ENCODE data around the gene EHD3. TPM values are rescaled to one million over a fixed set of nuclear protein-coding genes. Genes with fewer than 3 reads are reported as not detected.

Gene EHD3
- total RNA-seq, 1 experiment from 2014 or later: not detected

DNA sequence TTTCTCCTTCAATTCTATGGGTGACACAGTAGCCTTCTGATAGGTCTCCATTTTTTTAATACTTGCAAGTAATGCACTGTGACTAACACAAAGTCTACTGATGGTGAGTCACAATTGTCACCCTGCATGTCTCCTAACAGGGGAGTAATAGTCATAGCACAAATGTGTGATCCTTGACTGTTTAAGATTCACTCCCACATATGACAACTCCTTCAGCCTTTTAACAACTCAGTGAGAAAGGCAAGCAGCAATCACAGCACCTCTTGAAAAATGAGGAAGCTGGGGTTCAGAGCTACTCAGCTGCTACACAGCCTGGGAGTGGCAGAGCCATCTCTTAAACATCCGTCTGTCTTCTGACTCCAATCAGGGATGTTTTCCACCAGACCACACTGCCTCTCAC, 63.8 kb downstream of the EHD3 start:
- Histone ChIP-seq H3K36me3 (ENCODE audit: control insufficient read depth, insufficient read depth, low read length) (no peaks in the 10 kb centered on the region), H3K9me3 (no peaks in the 10 kb centered on the region), H3K4me3 (ENCODE audit: low read depth, low read length) (no peak overlapping the region), H3K27me3 (replicated peaks; ENCODE audit: control insufficient read depth, insufficient read depth, low read length) (no peaks in the 10 kb centered on the region), H3K4me1 (no peaks in the 10 kb centered on the region)
- no peaks in the 10 kb centered on the region for H3K9me3 Mint-ChIP-seq (ENCODE audit: unreplicated experiment)
- no peak overlapping the region for H3K4me3 Mint-ChIP-seq (ENCODE audit: unreplicated experiment)
- no peaks in the 10 kb centered on the region for H3K36me3 Mint-ChIP-seq (ENCODE audit: insufficient read depth, unreplicated experiment)
- peaks cover 9% of the 10 kb centered on the region for H3K27me3 Mint-ChIP-seq (ENCODE audit: insufficient read depth, unreplicated experiment)
- no peaks in the 10 kb centered on the region for H3K4me1 Mint-ChIP-seq (ENCODE audit: low read depth, unreplicated experiment)
- no TSS peak for BruUV-seq (replicated peaks)
- ChIA-PET CTCF (no interaction called here), POLR2A (no interaction called here)
- no peak for DNase-seq
- H3K27ac Mint-ChIP-seq (ENCODE audit: unreplicated experiment): no peak overlapping the region
- intact Hi-C loops (cut with micrococcal nuclease; ENCODE audit: unreplicated experiment): no loop called here
- TF ChIP-seq, protein P1, sequence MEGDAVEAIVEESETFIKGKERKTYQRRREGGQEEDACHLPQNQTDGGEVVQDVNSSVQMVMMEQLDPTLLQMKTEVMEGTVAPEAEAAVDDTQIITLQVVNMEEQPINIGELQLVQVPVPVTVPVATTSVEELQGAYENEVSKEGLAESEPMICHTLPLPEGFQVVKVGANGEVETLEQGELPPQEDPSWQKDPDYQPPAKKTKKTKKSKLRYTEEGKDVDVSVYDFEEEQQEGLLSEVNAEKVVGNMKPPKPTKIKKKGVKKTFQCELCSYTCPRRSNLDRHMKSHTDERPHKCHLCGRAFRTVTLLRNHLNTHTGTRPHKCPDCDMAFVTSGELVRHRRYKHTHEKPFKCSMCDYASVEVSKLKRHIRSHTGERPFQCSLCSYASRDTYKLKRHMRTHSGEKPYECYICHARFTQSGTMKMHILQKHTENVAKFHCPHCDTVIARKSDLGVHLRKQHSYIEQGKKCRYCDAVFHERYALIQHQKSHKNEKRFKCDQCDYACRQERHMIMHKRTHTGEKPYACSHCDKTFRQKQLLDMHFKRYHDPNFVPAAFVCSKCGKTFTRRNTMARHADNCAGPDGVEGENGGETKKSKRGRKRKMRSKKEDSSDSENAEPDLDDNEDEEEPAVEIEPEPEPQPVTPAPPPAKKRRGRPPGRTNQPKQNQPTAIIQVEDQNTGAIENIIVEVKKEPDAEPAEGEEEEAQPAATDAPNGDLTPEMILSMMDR (IDR thresholded peaks at IDR 0.05; ENCODE audit: insufficient read depth in 1 of 2, low read depth in 1 of 2, low read length in 1 of 2, severe bottlenecking in 1 of 2, unreplicated experiment in 1 of 2): no peak

DNA sequence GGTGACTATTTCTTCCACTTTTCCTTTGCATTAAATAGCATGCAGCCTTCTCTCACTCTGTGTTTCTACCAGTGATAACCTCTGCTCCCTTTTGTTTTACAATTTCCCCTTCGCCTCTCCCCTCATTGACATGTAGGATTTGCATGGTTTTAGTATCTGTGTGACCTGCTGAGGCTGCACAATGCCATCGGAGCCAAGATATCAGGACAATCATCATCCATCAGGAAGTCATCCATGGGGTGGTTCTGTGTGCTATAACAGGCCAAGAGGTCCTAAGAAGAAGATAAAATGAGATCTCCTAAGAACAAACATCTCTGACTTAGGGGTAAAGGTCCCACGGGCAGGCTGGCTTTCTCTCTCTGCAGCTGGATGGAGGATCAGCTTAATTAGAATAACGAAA, 65.6 kb downstream of the EHD3 start:
- POLR2A ChIA-PET: no interaction called here

DNA sequence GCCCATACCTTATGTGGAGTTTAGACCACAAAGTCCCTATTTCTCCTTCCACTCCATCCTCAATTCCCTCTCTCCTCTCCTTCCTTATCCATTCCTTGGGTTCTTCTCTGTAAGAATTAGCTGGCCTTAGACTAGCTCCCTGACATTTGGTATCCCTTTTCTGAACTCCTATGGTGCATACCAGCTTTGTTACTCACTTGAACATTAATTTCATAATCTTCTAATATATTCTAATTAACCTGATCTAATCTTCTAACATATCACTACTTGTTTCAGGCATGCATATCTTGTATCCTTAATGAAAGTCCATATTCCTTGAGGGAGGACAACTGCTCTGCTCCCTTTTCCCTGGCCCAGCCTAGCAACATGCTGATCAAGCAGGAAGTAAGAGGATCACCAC, 66.4 kb downstream of the EHD3 start:
- H3K36me3 ChIP-seq (ENCODE audit: control insufficient read depth, insufficient read depth, low read length): no peaks in the 10 kb centered on the region
- no peak for DNase-seq
- no peaks in the 10 kb centered on the region; the same call in 1 of the 2 replicates for H3K27me3 ChIP-seq (replicated peaks; ENCODE audit: control insufficient read depth, insufficient read depth, low read length)
- H3K4me3 ChIP-seq (ENCODE audit: low read depth, low read length): no peak overlapping the region
- intact Hi-C loops (cut with micrococcal nuclease; ENCODE audit: unreplicated experiment): no loop called here
- Mint-ChIP-seq H3K9me3 (ENCODE audit: unreplicated experiment) (no peaks in the 10 kb centered on the region), H3K27me3 (ENCODE audit: insufficient read depth, unreplicated experiment) (peaks cover 5% of the 10 kb centered on the region), H3K36me3 (ENCODE audit: insufficient read depth, unreplicated experiment) (no peaks in the 10 kb centered on the region), H3K4me3 (ENCODE audit: unreplicated experiment) (no peak overlapping the region), H3K27ac (ENCODE audit: unreplicated experiment) (no peak overlapping the region), H3K4me1 (ENCODE audit: low read depth, unreplicated experiment) (no peaks in the 10 kb centered on the region)
- no TSS peak for BruUV-seq (replicated peaks)
- ChIA-PET POLR2A (no interaction called here), CTCF (no interaction called here)
- H3K9me3 ChIP-seq: no peaks in the 10 kb centered on the region
- H3K4me1 ChIP-seq: no peaks in the 10 kb centered on the region
- TF ChIP-seq, protein P1 (IDR thresholded peaks at IDR 0.05; ENCODE audit: insufficient read depth in 1 of 2, low read depth in 1 of 2, low read length in 1 of 2, severe bottlenecking in 1 of 2, unreplicated experiment in 1 of 2): no peak

More for the DNA sequence above, 65.6 kb downstream of the EHD3 start:
- H3K4me1 Mint-ChIP-seq (ENCODE audit: low read depth, unreplicated experiment): no peaks in the 10 kb centered on the region
- H3K27me3 Mint-ChIP-seq (ENCODE audit: insufficient read depth, unreplicated experiment): peaks cover 9% of the 10 kb centered on the region
- Histone ChIP-seq H3K27me3 (replicated peaks; ENCODE audit: control insufficient read depth, insufficient read depth, low read length) (no peaks in the 10 kb centered on the region; the same call in 1 of the 2 replicates), H3K9me3 (no peaks in the 10 kb centered on the region), H3K4me3 (ENCODE audit: low read depth, low read length) (no peak overlapping the region), H3K36me3 (ENCODE audit: control insufficient read depth, insufficient read depth, low read length) (no peaks in the 10 kb centered on the region), H3K4me1 (no peaks in the 10 kb centered on the region)
- DNase-seq: no peak
- CTCF ChIA-PET: no interaction called here
- intact Hi-C loops (cut with micrococcal nuclease; ENCODE audit: unreplicated experiment): no loop called here
- H3K9me3 Mint-ChIP-seq (ENCODE audit: unreplicated experiment): no peaks in the 10 kb centered on the region
- BruUV-seq (replicated peaks): no TSS peak
- H3K27ac Mint-ChIP-seq (ENCODE audit: unreplicated experiment): no peak overlapping the region
- TF ChIP-seq, protein P1 (IDR thresholded peaks at IDR 0.05; ENCODE audit: insufficient read depth in 1 of 2, low read depth in 1 of 2, low read length in 1 of 2, severe bottlenecking in 1 of 2, unreplicated experiment in 1 of 2): no peak
- H3K4me3 Mint-ChIP-seq (ENCODE audit: unreplicated experiment): no peak overlapping the region
- no peaks in the 10 kb centered on the region for H3K36me3 Mint-ChIP-seq (ENCODE audit: insufficient read depth, unreplicated experiment)

Measured in Caco-2 (cell line).